ENCODE measurements around the gene SBF2. TPM values are rescaled to one million over a fixed set of nuclear protein-coding genes. Genes with fewer than 3 reads are reported as not detected.
"Not testable (repeated sequence)": the region's sequence is repeated elsewhere in the genome, so short reads cannot be mapped to it uniquely, and the experiment has no call there.

The SBF2 gene
- total RNA-seq, 2 donors from 2014 or later: 30.5 to 47.0 TPM

- no peaks in the 10 kb centered on the region for H3K9me3 ChIP-seq
- no peaks in the 10 kb centered on the region for H3K36me3 ChIP-seq
- no peak overlapping the region for H3K27ac ChIP-seq
- TF ChIP-seq CTCF (IDR thresholded peaks at IDR 0.05): no peak
- H3K27me3 ChIP-seq: no peaks in the 10 kb centered on the region
- intact Hi-C loops (cut with DNase I): no loop called here
- H3K9ac ChIP-seq (ENCODE audit: low read depth in 2 of 2, low read length in 2 of 2): no peak overlapping the region
- H3K4me3 ChIP-seq: no peak overlapping the region
- no peaks in the 10 kb centered on the region for H3K4me1 ChIP-seq
- no peak for DNase-seq
These were observed 146.8 kb downstream of the SBF2 start for GRCh38 chr11:10147195-10147594.

GRCh38 chr11:10144954-10145353, 149.1 kb downstream of the SBF2 start:
- no peak overlapping the region for H3K9ac ChIP-seq (ENCODE audit: low read depth in 2 of 2, low read length in 2 of 2)
- no peaks in the 10 kb centered on the region for H3K36me3 ChIP-seq
- H3K4me3 ChIP-seq: no peak overlapping the region
- no peaks in the 10 kb centered on the region for H3K4me1 ChIP-seq
- no peaks in the 10 kb centered on the region for H3K9me3 ChIP-seq
- TF ChIP-seq CTCF (IDR thresholded peaks at IDR 0.05): no peak
- no peak overlapping the region for H3K27ac ChIP-seq
- no peak for DNase-seq
- no peaks in the 10 kb centered on the region for H3K27me3 ChIP-seq
- intact Hi-C loops (cut with DNase I): no loop called here

GRCh38 chr11:10139656-10140055, 154.4 kb downstream of the SBF2 start:
- Histone ChIP-seq H3K4me3 (no peak overlapping the region), H3K36me3 (no peaks in the 10 kb centered on the region), H3K9ac (ENCODE audit: low read depth in 2 of 2, low read length in 2 of 2) (no peak overlapping the region), H3K27me3 (no peaks in the 10 kb centered on the region), H3K27ac (no peak overlapping the region), H3K9me3 (no peaks in the 10 kb centered on the region), H3K4me1 (no peaks in the 10 kb centered on the region)
- no peak for TF ChIP-seq CTCF (IDR thresholded peaks at IDR 0.05)
- intact Hi-C loops (cut with DNase I): no loop called here
- DNase-seq: no peak

- no peak for TF ChIP-seq CTCF (IDR thresholded peaks at IDR 0.05)
- Histone ChIP-seq H3K4me1 (no peaks in the 10 kb centered on the region), H3K36me3 (no peaks in the 10 kb centered on the region), H3K9ac (ENCODE audit: low read depth in 2 of 2, low read length in 2 of 2) (no peak overlapping the region), H3K4me3 (no peak overlapping the region), H3K27me3 (no peaks in the 10 kb centered on the region), H3K27ac (no peak overlapping the region), H3K9me3 (no peaks in the 10 kb centered on the region)
- intact Hi-C loops (cut with DNase I): no loop called here
- DNase-seq: no peak
These were observed 154.9 kb downstream of the SBF2 start for GRCh38 chr11:10139143-10139542.

GRCh38 chr11:10134975-10135481, 159.0 kb downstream of the SBF2 start:
- Histone ChIP-seq H3K27ac (no peak overlapping the region), H3K36me3 (no peaks in the 10 kb centered on the region), H3K9me3 (no peaks in the 10 kb centered on the region), H3K4me3 (no peak overlapping the region), H3K27me3 (no peaks in the 10 kb centered on the region), H3K4me1 (no peaks in the 10 kb centered on the region), H3K9ac (ENCODE audit: low read depth in 2 of 2, low read length in 2 of 2) (no peak overlapping the region)
- intact Hi-C loops (cut with DNase I): no loop called here
- TF ChIP-seq CTCF (IDR thresholded peaks at IDR 0.05): no peak
- DNase-seq: no peak

- DNase-seq; H3K27ac ChIP-seq; intact Hi-C loops (cut with DNase I); H3K9ac ChIP-seq (ENCODE audit: low read depth in 2 of 2, low read length in 2 of 2); H3K4me1 ChIP-seq; H3K9me3 ChIP-seq; H3K36me3 ChIP-seq; H3K27me3 ChIP-seq; H3K4me3 ChIP-seq: not testable (repeated sequence)
These were observed 159.8 kb downstream of the SBF2 start for GRCh38 chr11:10134226-10134625.

- H3K27me3 ChIP-seq; H3K36me3 ChIP-seq; H3K9me3 ChIP-seq; H3K4me3 ChIP-seq; H3K9ac ChIP-seq (ENCODE audit: low read depth in 2 of 2, low read length in 2 of 2); H3K4me1 ChIP-seq; H3K27ac ChIP-seq; DNase-seq; intact Hi-C loops (cut with DNase I): not testable (repeated sequence)
These were observed 160.8 kb downstream of the SBF2 start for GRCh38 chr11:10133251-10133650.

All from colonic mucosa (tissue), 4 donors.